Stimulated activated CD8-positive, alpha-beta memory T cell treated with anti-CD3 and anti-CD28 coated beads, Interleukin-7, amount 100 ng/mL, for 1 hour (primary cell): Measurements from ENCODE around the gene ZBTB21.

Experiments
- DNase-seq, 2 donors: peaks; one replicate each; pipeline ENCODE4 v3.0.0-alpha.2; 2020; ENCODE audit warnings: low read depth in 2 of 2

Gene ZBTB21

GRCh38 chr21:41992576-41992975, 17.6 kb downstream of the ZBTB21 start:
- no peak for DNase-seq

GRCh38 chr21:41991659-41992058, 18.5 kb downstream of the ZBTB21 start:
- DNase-seq, result no peak

- no peak for DNase-seq
Measured at GRCh38 chr21:41989698-41990097, 20.5 kb downstream of the ZBTB21 start.

- DNase-seq, result no peak
Measured at GRCh38 chr21:41987310-41987709, 22.9 kb downstream of the ZBTB21 start.

- DNase-seq, result no peak
Measured at GRCh38 chr21:41985662-41986416, 24.3 kb downstream of the ZBTB21 start.

- no peak for DNase-seq
Measured at GRCh38 chr21:41983229-41983628, 26.9 kb downstream of the ZBTB21 start.

GRCh38 chr21:41980561-41980960, 29.6 kb downstream of the ZBTB21 start:
- no peak for DNase-seq

GRCh38 chr21:41979751-41980369, 30.3 kb downstream of the ZBTB21 start:
- DNase-seq, result no peak

- no peak for DNase-seq
Measured at GRCh38 chr21:41979335-41979734, 30.8 kb downstream of the ZBTB21 start.

- no peak for DNase-seq
Measured at GRCh38 chr21:41977034-41977950, 32.9 kb downstream of the ZBTB21 start.

- DNase-seq, result no peak
Measured at GRCh38 chr21:41976611-41977010, 33.5 kb downstream of the ZBTB21 start.

GRCh38 chr21:41975391-41976272, 34.5 kb downstream of the ZBTB21 start:
- DNase-seq, result no peak

- no peak for DNase-seq
Measured at GRCh38 chr21:41974752-41975053, 35.5 kb downstream of the ZBTB21 start.

- DNase-seq, result no peak
Measured at GRCh38 chr21:41973861-41974751, 36.1 kb downstream of the ZBTB21 start.

GRCh38 chr21:41973427-41973831, 36.7 kb downstream of the ZBTB21 start:
- no peak for DNase-seq

- DNase-seq, result no peak
Measured at GRCh38 chr21:41972511-41973205, 37.5 kb downstream of the ZBTB21 start.

GRCh38 chr21:41971891-41972290, 38.3 kb downstream of the ZBTB21 start:
- no peak for DNase-seq

GRCh38 chr21:41970751-41971653, 39.2 kb downstream of the ZBTB21 start:
- no peak for DNase-seq

- no peak for DNase-seq
Measured at GRCh38 chr21:41970106-41970391, 40.1 kb downstream of the ZBTB21 start.
